Liver (tissue), 9 donors: ENCODE results near the gene RBM39. TPM values are rescaled to one million over a fixed set of nuclear protein-coding genes. Genes with fewer than 3 reads are reported as not detected.
"Not testable (repeated sequence)": the region's sequence is repeated elsewhere in the genome, so short reads cannot be mapped to it uniquely, and the experiment has no call there.

ENCODE experiments used
- DNase-seq: peaks from one replicate; pipeline ENCODE4 v3.0.0-alpha.2; 2017; ENCODE audit warnings: low spot score
- H3K27ac ChIP-seq, 2 donors: one replicate each; pipeline ENCODE4 v1.7.0; 2013; ENCODE audit warnings: inconsistent platforms in 2 of 2, low read length in 2 of 2, control low read depth in 1 of 2, low read depth in 1 of 2, mild to moderate bottlenecking in 1 of 2
- H3K27me3 ChIP-seq, 4 donors: one replicate each; pipeline versions ENCODE4 v1.6.1 to v1.7.0; 2013; ENCODE audit warnings: low read length in 3 of 4, inconsistent platforms in 1 of 4, mild to moderate bottlenecking in 1 of 4, moderate library complexity in 1 of 4; ENCODE audit not compliant: control insufficient read depth in 4 of 4, insufficient read depth in 4 of 4
- H3K36me3 ChIP-seq, 4 donors: one replicate each; pipeline versions ENCODE4 v1.6.1 to v1.7.0; 2013; ENCODE audit warnings: low read length in 3 of 4, mild to moderate bottlenecking in 3 of 4, low read depth in 1 of 4, moderate library complexity in 1 of 4; ENCODE audit not compliant: control insufficient read depth in 4 of 4, insufficient read depth in 3 of 4
- H3K4me1 ChIP-seq, 4 donors: one replicate each; pipeline versions ENCODE4 v1.6.1 to v1.7.0; 2013; ENCODE audit warnings: low read length in 3 of 4, mild to moderate bottlenecking in 3 of 4, moderate library complexity in 1 of 4; ENCODE audit not compliant: control insufficient read depth in 4 of 4, insufficient read depth in 4 of 4
- H3K4me3 ChIP-seq, 3 donors: one replicate each; pipeline versions ENCODE4 v1.6.1 to v1.7.0; 2013; ENCODE audit warnings: low read length in 3 of 3, control low read depth in 1 of 3, low read depth in 1 of 3, mild to moderate bottlenecking in 1 of 3
- H3K9ac ChIP-seq, 2 donors: one replicate each; pipeline ENCODE4 v1.7.0; 2013; ENCODE audit warnings: low read length in 2 of 2, mild to moderate bottlenecking in 2 of 2, moderate library complexity in 2 of 2, control low read depth in 1 of 2, low read depth in 1 of 2
- H3K9me3 ChIP-seq, 4 donors: one replicate each; pipeline versions ENCODE4 v1.6.1 to v1.7.0; 2013; ENCODE audit warnings: low read length in 3 of 4; ENCODE audit not compliant: control insufficient read depth in 4 of 4
- CTCF ChIP-seq: fragments of 150-350 bp; IDR thresholded peaks from 2 replicates; pipeline ENCODE4 v1.5.1; 2017; ENCODE audit warnings: improper control_type of control experiment, low read depth, low read length; ENCODE audit not compliant: missing input control
- EGR1 ChIP-seq, 2 donors: IDR thresholded peaks; 2 replicates each; pipeline ENCODE4 v1.6.1; 2016 to 2018; ENCODE audit warnings: antibody characterized with exemption in 2 of 2, low read depth in 2 of 2
- FOXA1 ChIP-seq: IDR thresholded peaks from 2 replicates; pipeline ENCODE4 v1.6.1; 2016; ENCODE audit warnings: antibody characterized with exemption
- FOXA2 ChIP-seq: IDR thresholded peaks from 2 replicates; pipeline ENCODE4 v1.6.1; 2016; ENCODE audit warnings: antibody characterized with exemption
- GABPA ChIP-seq, 2 donors: IDR thresholded peaks in 1 of 2; conservative IDR thresholded peaks in 1 of 2; 2 replicates each; pipeline ENCODE4 v1.6.1; 2016; ENCODE audit warnings: antibody characterized with exemption in 2 of 2, mild to moderate bottlenecking in 1 of 2, moderate library complexity in 1 of 2
- HNF4A ChIP-seq, 2 donors: conservative IDR thresholded peaks; 2 replicates each; pipeline ENCODE4 v1.6.1; 2016; ENCODE audit warnings: antibody characterized with exemption in 2 of 2, mild to moderate bottlenecking in 2 of 2
- HNF4G ChIP-seq: IDR thresholded peaks from 2 replicates; pipeline ENCODE4 v1.6.1; 2016; ENCODE audit warnings: antibody characterized with exemption
- JUND ChIP-seq, 2 donors: IDR thresholded peaks; 2 replicates each; pipeline ENCODE4 v1.6.1; 2016; ENCODE audit warnings: antibody characterized with exemption in 2 of 2
- NR2F2 ChIP-seq: IDR thresholded peaks from 2 replicates; pipeline ENCODE4 v1.6.1; 2016; ENCODE audit warnings: antibody characterized with exemption
- RAD21 ChIP-seq, 2 donors: IDR thresholded peaks; 2 replicates each; pipeline ENCODE4 v1.6.1; 2016; ENCODE audit warnings: antibody characterized with exemption in 2 of 2, mild to moderate bottlenecking in 2 of 2
- RXRA ChIP-seq, 2 donors: IDR thresholded peaks; 2 replicates each; pipeline ENCODE4 v1.6.1; 2017 to 2018; ENCODE audit warnings: antibody characterized with exemption in 2 of 2, mild to moderate bottlenecking in 1 of 2
- SP1 ChIP-seq: IDR thresholded peaks from 2 replicates; pipeline ENCODE4 v1.6.1; 2018; ENCODE audit warnings: antibody characterized with exemption, mild to moderate bottlenecking
- ZBTB33 ChIP-seq: IDR thresholded peaks from 2 replicates; pipeline ENCODE4 v1.6.1; 2016; ENCODE audit warnings: antibody characterized with exemption
- WGBS: extraction: QIAGEN DNeasy Blood & Tissue Kit; methylation state at CpG from one replicate; pipeline ENCODE4 v1.1.7; 2013; 5-methylcytosine and 5-hydroxymethylcytosine counted together
- polyA plus RNA-seq, 2 donors: library from polyadenylated mRNA; stranded (reverse) in 1 of 2; unstranded in 1 of 2; fragments of 200-250 nt in 1 of 2; fragments of >200 nt in 1 of 2; fragmentation: Nextera tagmentation in 1 of 2; extraction: Ambion mirVana in 1 of 2; gene quantifications; one replicate each; pipeline versions ENCODE4 v1.2.1 to v1.2.3, GENCODE V29; 2013 to 2015
- total RNA-seq, 2 donors: library from RNA; depleted of rRNA; stranded (reverse); fragments of >200 nt; gene quantifications; one replicate each; pipeline ENCODE4 v1.2.3, GENCODE V29; 2014
- TF ChIP-seq, protein P1 (sequence below): IDR thresholded peaks from 2 replicates; pipeline ENCODE4 v1.6.1; 2016; ENCODE audit warnings: antibody characterized with exemption, mild to moderate bottlenecking
- TF ChIP-seq, protein P2 (sequence below): IDR thresholded peaks from 2 replicates; pipeline ENCODE4 v1.6.1; 2016; ENCODE audit warnings: antibody characterized with exemption
- donor health status: healthy.
- donor health status: healthy.
- donor health status: healthy.
- donor health status: healthy.
- donor health status: healthy.

The RBM39 gene
- total and polyA plus RNA-seq, 4 donors, result 57.2 to 211 (median 198) TPM

DNA sequence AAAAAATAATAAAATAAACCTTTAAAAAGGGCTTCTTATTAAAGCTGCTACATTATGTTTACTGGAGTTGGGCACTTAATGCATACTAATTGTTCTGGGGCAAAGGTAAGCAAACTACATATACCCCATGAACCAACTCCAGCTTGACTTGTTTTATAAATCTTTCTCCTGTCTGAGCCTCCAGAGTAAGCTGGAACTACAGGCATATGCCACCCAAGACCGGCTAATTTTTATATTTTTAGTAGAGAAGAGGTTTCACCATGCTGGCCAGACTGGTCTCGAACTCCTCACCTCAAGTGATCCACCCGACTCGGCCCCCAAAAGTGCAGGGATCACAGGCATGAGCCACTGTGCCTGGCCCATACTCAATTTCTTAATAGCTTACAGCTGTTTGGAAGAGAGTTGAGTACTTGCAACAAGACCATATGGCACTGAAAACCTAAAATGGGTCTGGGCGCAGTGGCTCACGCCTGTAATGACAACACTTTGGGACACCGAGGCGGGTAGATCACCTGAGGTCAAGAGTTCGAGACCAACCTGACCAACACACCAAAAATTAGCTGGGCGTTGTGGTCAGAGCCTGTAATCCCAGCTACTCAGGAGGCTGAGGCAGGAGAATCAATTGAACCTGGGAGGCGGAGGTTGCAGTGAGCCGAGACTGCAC, 23.0 kb downstream of the RBM39 start (continued):
- TF ChIP-seq, protein P1, sequence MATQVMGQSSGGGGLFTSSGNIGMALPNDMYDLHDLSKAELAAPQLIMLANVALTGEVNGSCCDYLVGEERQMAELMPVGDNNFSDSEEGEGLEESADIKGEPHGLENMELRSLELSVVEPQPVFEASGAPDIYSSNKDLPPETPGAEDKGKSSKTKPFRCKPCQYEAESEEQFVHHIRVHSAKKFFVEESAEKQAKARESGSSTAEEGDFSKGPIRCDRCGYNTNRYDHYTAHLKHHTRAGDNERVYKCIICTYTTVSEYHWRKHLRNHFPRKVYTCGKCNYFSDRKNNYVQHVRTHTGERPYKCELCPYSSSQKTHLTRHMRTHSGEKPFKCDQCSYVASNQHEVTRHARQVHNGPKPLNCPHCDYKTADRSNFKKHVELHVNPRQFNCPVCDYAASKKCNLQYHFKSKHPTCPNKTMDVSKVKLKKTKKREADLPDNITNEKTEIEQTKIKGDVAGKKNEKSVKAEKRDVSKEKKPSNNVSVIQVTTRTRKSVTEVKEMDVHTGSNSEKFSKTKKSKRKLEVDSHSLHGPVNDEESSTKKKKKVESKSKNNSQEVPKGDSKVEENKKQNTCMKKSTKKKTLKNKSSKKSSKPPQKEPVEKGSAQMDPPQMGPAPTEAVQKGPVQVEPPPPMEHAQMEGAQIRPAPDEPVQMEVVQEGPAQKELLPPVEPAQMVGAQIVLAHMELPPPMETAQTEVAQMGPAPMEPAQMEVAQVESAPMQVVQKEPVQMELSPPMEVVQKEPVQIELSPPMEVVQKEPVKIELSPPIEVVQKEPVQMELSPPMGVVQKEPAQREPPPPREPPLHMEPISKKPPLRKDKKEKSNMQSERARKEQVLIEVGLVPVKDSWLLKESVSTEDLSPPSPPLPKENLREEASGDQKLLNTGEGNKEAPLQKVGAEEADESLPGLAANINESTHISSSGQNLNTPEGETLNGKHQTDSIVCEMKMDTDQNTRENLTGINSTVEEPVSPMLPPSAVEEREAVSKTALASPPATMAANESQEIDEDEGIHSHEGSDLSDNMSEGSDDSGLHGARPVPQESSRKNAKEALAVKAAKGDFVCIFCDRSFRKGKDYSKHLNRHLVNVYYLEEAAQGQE, result no peak
- TF ChIP-seq GABPA (IDR thresholded peaks at IDR 0.05 in 1 of 2, conservative IDR thresholded peaks at IDR 0.05 in 1 of 2) (no peak), ZBTB33 (no peak), RAD21 (IDR thresholded peaks at IDR 0.05) (no peak), NR2F2 (no peak), HNF4G (no peak), SP1 (no peak)

DNA sequence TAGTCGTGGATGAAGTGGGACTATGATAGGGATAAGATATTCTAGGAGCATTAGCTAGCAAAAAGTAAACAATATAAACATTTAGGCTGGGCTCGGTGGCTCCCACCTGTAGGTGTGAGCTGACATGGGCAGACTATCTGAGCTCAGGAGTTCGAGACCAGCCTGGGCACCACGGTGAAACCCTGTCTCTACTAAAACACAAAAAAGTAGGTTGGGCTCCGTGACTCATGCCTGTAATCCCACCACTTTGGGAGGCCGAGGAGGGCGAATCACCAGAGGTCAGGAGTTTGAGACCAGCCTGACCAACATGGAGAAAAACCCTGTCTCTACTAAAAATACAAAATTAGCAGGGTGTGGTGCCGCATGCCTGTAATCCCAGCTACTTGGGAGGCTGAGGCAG, 23.7 kb downstream of the RBM39 start:
- not testable (repeated sequence) for DNase-seq, H3K4me1 ChIP-seq, H3K9ac ChIP-seq, H3K27me3 ChIP-seq, H3K4me3 ChIP-seq, H3K9me3 ChIP-seq, H3K27ac ChIP-seq
- 95% methylated on average over 8 of the region's 8 CpGs for WGBS
- H3K36me3 ChIP-seq, result peaks cover 48 to 97% (median 83%) of the 10 kb centered on the region in 4 donors

GRCh38 chr20:35716330-35716729, 25.7 kb downstream of the RBM39 start:
- H3K36me3 ChIP-seq, result peaks cover 43 to 94% (median 85%) of the 10 kb centered on the region in 4 donors
- 97% methylated on average over 4 of the region's 4 CpGs for WGBS
- no peak overlapping the region for H3K4me3 ChIP-seq
- H3K9me3 ChIP-seq, result no peaks in the 10 kb centered on the region
- no peaks in the 10 kb centered on the region for H3K4me1 ChIP-seq
- TF ChIP-seq CTCF (no peak), RXRA (IDR thresholded peaks at IDR 0.05) (no peak), EGR1 (IDR thresholded peaks at IDR 0.05; ENCODE audit: low read depth in 2 of 2) (no peak), ZBTB33 (no peak), SP1 (no peak), HNF4A (conservative IDR thresholded peaks at IDR 0.05) (no peak), FOXA2 (no peak), JUND (IDR thresholded peaks at IDR 0.05) (no peak), FOXA1 (no peak), RAD21 (IDR thresholded peaks at IDR 0.05) (no peak), HNF4G (no peak)
- TF ChIP-seq, protein P2, sequence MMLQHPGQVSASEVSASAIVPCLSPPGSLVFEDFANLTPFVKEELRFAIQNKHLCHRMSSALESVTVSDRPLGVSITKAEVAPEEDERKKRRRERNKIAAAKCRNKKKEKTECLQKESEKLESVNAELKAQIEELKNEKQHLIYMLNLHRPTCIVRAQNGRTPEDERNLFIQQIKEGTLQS, result no peak
- TF ChIP-seq, protein P1, result no peak
- H3K27ac ChIP-seq, result no peak overlapping the region
- no peak overlapping the region for H3K9ac ChIP-seq
- DNase-seq, result no peak
- H3K27me3 ChIP-seq, result no peaks in the 10 kb centered on the region
